DMS153 treated with DMSO at 0.1 percent for 48 hours (cell line): ENCODE measurements around the gene DGKZ.

Experiments
- DNase-seq: peaks from one replicate; lab custom pipeline; 2025; ENCODE audit not compliant: unreplicated experiment; lab: John Stamatoyannopoulos, UW

DGKZ gene

GRCh38 chr11:46380340-46381047 lies 33.2 kb downstream of the DGKZ start:
- peak; percentile 32 for DNase-seq

- DNase-seq: no peak
These were observed 34.0 kb downstream of the DGKZ start, which contains the start of gene MDK for GRCh38 chr11:46381048-46381818. MDK (plus strand) TSS chr11:46381669; CDS start chr11:46382058, 389 bp downstream.

- no peak for DNase-seq
These were observed 34.8 kb downstream of the DGKZ start for GRCh38 chr11:46381819-46382645.

- no peak for DNase-seq
These were observed 35.6 kb downstream of the DGKZ start for GRCh38 chr11:46382646-46383403.

- DNase-seq: no peak
These were observed 36.1 kb downstream of the DGKZ start for GRCh38 chr11:46383404-46383758.

- no peak for DNase-seq
These were observed 36.9 kb downstream of the DGKZ start for GRCh38 chr11:46383974-46384701.

- DNase-seq: no peak
These were observed 38.1 kb downstream of the DGKZ start for GRCh38 chr11:46385169-46386004.

- no peak for DNase-seq
These were observed 38.8 kb downstream of the DGKZ start for GRCh38 chr11:46386005-46386578.

- DNase-seq: no peak
These were observed 39.4 kb downstream of the DGKZ start for GRCh38 chr11:46386674-46387073.

GRCh38 chr11:46387456-46387855 lies 40.2 kb downstream of the DGKZ start:
- DNase-seq: no peak

GRCh38 chr11:46387919-46388618 lies 40.8 kb downstream of the DGKZ start:
- DNase-seq: no peak

- no peak for DNase-seq
These were observed 41.6 kb downstream of the DGKZ start for GRCh38 chr11:46388619-46389449.

GRCh38 chr11:46389450-46390330 lies 42.4 kb downstream of the DGKZ start:
- DNase-seq: peak; percentile 53

GRCh38 chr11:46390331-46391171 lies 43.3 kb downstream of the DGKZ start:
- DNase-seq: no peak

- no peak for DNase-seq
These were observed 43.9 kb downstream of the DGKZ start for GRCh38 chr11:46391186-46391577.
